Cortex of kidney (tissue), 1 donor: ENCODE results near the gene MROH9.

ENCODE experiments used
- DNase-seq: peaks from one replicate; lab custom pipeline; 2025; lab: John Stamatoyannopoulos, UW

MROH9 gene

GRCh38 chr1:170970256-170970655 is 34.9 kb downstream of the MROH9 start:
- no peak for DNase-seq

GRCh38 chr1:170978371-170978910 is 43.1 kb downstream of the MROH9 start:
- no peak for DNase-seq

GRCh38 chr1:170985406-170985805 is 50.1 kb downstream of the MROH9 start:
- DNase-seq = no peak

- DNase-seq = no peak
These were observed 51.6 kb downstream of the MROH9 start for GRCh38 chr1:170986901-170987300.

GRCh38 chr1:170987424-170987823 is 52.1 kb downstream of the MROH9 start:
- no peak for DNase-seq

GRCh38 chr1:170993151-170993550 is 57.8 kb downstream of the MROH9 start:
- DNase-seq = no peak

- DNase-seq = no peak
These were observed 58.4 kb downstream of the MROH9 start for GRCh38 chr1:170993717-170994116.

GRCh38 chr1:171014880-171015279 is 79.5 kb downstream of the MROH9 start:
- no peak for DNase-seq

GRCh38 chr1:171017426-171017825 is 82.1 kb downstream of the MROH9 start:
- no peak for DNase-seq

- DNase-seq = no peak
These were observed 84.6 kb downstream of the MROH9 start for GRCh38 chr1:171019971-171020370.

- no peak for DNase-seq
These were observed 97.7 kb downstream of the MROH9 start for GRCh38 chr1:171032822-171033702.

- no peak for DNase-seq
These were observed 102.3 kb downstream of the MROH9 start for GRCh38 chr1:171037626-171038025.

GRCh38 chr1:171038284-171038683 is 103.0 kb downstream of the MROH9 start:
- no peak for DNase-seq

GRCh38 chr1:171048014-171048413 is 112.7 kb downstream of the MROH9 start:
- no peak for DNase-seq

GRCh38 chr1:171052977-171053376 is 117.6 kb downstream of the MROH9 start:
- DNase-seq = no peak

GRCh38 chr1:171055966-171056643 is 120.8 kb downstream of the MROH9 start:
- DNase-seq = no peak

GRCh38 chr1:171061425-171062143 is 126.2 kb downstream of the MROH9 start:
- no peak for DNase-seq

- DNase-seq = no peak
These were observed 127.6 kb downstream of the MROH9 start for GRCh38 chr1:171062902-171063301.

GRCh38 chr1:171075041-171075440 is 139.7 kb downstream of the MROH9 start:
- no peak for DNase-seq

- DNase-seq = no peak
These were observed 146.0 kb downstream of the MROH9 start for GRCh38 chr1:171081314-171081753.

GRCh38 chr1:171081763-171082201 is 146.4 kb downstream of the MROH9 start:
- no peak for DNase-seq

GRCh38 chr1:171082606-171083005 is 147.3 kb downstream of the MROH9 start:
- no peak for DNase-seq
